Activated CD8-positive, alpha-beta memory T cell treated with anti-CD3 and anti-CD28 coated beads, Interleukin-2, amount 50 U/mL, for 24 hours (primary cell): ENCODE data around the gene APOBEC3A.
"Not testable (repeated sequence)": the region's sequence is repeated elsewhere in the genome, so short reads cannot be mapped to it uniquely, and the experiment has no call there.

ENCODE experiments used
- DNase-seq: peaks from one replicate; pipeline ENCODE4 v3.0.0-alpha.2; 2020; ENCODE audit errors: extremely low read depth

The APOBEC3A gene

DNA sequence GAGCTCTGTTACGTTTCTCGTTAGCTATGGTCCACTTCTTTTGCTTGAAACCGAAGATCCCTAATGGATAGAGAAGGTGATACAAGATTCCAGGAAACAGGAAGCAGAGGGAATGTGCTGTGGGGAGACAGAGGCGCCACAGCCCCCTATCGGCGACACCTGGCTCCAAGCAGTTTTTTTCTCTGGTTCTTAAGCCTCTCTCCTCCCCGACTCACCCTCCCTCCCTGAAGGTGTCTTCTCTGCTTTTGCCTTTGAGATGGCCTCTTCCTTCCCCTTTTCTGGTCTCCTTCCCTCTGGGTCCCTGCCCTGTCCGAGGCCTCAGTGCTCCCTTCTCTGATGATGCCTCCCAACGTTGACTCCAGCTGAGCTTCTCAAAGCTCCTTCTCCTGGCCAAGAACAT, 14.2 kb upstream of the APOBEC3A start:
- no peak for DNase-seq

DNA sequence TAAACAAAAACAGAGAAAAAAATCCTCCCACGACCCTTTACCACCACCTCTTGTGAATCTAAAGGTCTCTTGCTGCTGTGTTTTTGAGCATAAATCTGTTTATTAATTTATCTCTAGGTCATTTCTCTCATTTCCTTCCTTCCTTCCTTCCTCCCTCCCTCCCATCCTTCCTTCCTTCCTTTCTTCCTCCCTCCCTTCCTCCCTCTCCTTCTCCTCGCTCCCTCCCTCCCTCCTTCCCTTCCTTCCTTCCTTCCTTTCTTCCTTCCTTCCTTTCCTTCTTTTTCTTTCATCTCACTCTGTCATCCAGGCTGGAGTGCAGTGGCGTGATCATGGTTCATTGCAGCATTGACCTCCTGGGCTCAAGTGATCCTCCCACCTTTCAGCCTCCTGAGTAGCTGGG, 13.5 kb upstream of the APOBEC3A start:
- no peak for DNase-seq

DNA sequence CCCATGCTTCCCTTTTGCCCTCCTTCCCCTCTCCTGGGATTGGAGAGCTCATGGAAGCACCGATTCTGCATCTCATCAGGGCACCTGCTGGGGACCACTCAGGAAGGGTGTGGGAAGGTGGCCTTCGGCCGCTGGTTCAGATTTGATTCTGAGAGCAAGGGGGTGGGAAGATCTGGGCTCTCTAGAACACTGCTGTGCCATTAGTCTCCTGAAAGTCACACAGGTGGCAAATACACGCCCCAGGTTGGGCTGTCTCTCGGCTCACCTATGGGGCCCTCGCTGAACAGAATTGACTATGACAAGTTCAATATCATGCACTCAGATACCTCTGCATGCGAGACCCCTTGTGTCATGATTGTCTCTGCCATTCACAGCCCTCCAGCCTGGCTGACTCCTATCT, 12.8 kb upstream of the APOBEC3A start:
- no peak for DNase-seq

DNA sequence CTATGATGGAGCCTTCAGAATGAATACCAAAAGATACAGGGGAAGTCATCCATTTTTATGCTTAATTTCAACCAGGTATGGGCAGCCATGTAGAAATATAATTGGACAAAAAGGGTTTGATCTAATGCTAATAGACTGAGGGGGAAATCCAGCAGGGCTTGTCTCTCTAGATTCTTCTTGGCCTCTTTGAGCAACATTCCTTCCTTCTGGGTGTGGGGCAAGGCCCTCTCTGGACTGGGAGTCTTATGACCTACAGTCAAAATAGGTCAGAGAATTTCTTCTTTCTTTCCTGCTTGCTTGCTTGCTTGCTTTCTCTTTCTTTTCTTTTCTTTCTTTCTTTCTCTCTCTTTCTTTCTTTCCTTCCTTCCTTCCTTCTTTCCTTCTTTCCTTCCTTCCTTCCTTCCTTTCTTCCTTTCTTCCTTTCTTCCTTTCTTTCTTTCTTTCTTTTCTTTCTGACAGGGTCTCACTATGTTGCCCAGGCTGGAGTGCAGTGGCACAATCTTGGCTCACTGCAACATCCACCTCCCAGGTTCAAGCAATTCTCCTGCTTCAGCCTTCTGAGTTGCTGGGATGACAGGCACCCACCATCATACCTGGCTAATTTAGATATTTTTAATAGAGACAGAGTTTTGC, 11.6 kb upstream of the APOBEC3A start:
- DNase-seq = not testable (repeated sequence)

DNA sequence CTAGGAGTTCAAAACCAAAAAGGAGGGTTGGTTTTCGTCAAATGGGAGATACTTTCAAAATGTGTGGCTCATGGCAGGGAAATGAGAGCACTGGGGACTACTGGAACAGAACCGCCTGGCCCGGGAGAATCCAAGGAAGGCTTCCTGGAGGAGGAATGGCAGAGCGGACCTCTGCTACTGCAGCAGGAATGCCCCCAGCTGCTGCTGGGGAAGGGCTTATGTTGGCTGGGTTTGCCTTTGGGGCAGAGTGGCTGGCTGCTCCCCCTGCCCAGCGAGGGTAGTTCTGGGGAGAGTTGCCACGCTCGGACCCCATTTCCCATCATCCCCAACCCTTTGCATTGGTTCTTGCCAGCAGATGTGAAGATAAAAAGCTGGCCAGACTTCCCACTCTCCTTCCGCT, 10.6 kb upstream of the APOBEC3A start:
- no peak for DNase-seq

DNA sequence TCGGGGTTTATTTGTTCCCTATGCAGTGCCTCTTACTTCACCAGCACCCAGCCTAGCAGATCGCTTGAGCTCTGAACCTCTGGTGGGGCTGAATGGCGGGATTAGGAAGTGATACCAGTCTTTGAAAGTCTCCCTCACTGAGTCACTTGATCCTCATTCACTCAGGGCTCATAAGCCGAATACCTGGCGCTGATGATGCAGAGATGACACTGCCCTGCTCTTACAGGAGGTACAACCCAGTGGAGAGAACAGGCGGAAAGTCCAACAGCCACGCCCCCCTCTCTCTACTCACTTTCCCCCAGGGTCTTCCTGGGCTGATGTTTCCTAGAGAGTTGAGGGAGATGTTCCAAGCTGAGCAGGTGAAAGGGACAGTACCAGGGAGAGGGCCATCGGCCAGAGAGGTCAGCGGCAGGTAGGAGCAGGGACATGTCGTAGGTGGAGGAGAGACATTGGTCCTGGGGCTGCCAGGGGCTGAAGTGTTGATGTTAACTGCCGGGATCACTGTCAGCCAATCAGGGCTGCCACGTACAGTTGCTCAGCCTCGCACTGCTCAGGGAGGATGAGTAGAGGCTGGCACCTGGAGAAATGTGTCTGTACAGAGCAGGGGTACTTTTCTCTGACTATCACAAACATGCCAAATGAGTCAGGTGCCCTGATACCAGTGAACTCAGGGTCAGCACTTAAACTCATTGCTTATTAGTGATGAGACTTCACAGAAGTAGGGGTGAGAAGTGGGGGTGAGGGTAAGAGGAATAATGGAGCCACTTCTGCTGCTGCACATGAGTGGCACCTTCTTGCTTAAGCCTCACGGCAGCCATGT, 9.9 kb upstream of the APOBEC3A start:
- DNase-seq = no peak

DNA sequence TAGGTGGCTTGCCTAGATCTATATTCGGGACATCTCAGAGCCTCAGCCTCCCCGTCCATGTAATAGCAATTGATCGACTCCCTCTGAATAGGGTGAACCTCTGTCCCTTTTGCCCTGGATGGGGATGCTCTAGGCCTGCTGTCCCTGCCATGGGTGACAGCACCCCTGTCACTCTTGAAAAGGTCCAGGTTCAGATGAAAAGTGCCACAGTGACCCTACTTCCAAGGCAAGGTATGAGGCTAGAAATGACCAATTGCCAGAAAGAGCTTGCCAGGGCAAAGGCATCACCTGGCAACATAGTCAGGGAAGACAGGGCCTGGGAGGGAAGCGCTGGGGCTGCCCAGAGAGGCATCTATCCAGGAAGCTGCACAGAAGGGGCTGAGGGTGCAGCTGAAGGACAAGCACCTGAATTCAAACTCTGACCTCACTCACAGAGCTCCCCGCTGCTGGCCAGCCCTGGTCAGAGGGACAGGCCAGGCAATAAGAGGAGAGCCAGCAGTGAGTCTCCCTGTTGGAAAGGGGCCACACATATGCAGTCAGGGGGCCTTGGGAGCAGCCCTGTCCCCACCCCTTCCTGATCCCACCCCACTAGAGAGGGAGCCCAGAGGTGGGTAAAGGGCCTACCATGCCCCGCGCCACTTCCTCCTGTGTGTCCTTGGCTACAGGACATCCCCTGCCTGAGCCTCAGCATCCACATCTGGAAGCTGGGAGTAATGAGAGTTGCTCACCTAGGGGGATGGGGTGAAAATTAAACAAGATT, 9.0 kb upstream of the APOBEC3A start:
- DNase-seq = no peak

DNA sequence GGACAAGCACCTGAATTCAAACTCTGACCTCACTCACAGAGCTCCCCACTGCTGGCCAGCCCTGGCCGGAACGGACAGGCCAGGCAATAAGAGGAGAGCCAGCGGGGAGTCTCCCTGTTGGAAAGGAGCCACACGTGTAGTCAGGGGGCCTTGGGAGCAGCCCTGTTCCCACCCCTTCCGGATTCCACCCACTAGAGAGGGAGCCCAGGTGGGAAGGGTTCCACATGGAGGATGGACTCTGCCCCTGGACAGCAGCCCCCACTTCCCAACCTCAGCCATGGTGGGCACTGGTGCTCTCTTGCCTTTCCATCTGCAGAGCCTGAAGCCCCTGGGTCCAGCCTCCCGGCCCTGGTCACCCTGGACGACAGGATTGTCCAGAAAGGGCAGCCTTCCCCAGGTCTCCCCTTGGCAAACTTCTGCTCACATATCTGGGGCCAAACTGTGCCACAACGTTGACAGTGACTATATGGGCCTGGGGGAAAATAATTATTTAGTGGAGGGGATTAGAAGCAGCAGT, 7.5 kb upstream of the APOBEC3A start:
- no peak for DNase-seq

DNA sequence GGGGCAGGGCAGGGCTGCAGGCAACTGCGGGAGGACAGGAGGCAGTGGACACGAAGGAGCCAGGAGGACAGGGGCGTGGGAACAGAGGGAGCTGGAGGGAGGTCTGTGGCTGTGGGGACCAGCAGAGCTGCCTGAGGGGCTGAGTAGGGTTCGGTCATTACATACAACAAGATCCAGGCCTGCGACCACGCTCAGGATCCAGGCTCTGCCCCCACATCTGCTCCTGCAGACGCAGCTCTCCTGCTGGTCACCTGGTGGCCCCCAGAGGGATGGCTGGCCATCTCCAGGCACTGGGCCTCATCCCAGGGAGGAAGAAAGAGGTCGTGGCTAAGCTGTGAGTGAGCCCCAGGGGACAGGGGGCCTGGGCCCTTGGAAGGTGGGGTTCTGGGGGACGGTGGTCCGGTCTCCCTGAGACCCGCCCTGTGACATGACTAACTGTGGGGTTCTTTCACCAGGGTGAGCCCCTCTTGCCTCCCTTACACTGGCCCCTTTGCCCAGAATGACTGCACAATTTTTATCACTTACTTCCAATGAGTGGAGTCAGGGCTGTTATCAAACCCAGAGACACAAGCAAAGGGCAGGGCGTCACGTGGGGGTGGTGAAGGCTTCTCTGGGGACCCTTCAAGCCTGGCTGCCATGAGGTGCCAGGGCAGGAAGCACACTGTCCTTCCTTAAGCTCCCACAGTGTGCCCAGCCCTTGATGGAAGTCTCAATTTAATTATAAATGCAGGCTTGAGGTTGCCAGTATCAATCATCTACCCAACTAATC, 6.7 kb upstream of the APOBEC3A start:
- DNase-seq = no peak

DNA sequence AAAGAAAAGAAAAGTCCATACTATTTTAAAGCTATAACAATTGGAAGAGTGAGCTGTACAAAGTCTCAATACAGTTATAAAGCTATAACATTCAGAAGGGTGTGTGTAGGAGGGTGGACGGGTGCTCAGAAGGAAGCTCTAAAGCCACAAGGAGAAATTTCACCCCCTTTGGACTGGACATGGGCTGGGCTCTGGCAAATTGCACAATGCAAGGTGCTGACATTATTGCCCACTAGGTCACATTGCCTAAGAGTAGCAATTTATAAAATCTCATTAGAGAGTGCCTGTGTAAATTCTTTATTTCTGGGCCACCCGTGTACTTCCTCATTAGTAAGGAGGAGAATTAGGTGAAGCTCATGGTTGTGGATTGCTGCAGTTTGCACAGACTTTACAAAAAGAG, 5.7 kb upstream of the APOBEC3A start:
- DNase-seq = no peak

DNA sequence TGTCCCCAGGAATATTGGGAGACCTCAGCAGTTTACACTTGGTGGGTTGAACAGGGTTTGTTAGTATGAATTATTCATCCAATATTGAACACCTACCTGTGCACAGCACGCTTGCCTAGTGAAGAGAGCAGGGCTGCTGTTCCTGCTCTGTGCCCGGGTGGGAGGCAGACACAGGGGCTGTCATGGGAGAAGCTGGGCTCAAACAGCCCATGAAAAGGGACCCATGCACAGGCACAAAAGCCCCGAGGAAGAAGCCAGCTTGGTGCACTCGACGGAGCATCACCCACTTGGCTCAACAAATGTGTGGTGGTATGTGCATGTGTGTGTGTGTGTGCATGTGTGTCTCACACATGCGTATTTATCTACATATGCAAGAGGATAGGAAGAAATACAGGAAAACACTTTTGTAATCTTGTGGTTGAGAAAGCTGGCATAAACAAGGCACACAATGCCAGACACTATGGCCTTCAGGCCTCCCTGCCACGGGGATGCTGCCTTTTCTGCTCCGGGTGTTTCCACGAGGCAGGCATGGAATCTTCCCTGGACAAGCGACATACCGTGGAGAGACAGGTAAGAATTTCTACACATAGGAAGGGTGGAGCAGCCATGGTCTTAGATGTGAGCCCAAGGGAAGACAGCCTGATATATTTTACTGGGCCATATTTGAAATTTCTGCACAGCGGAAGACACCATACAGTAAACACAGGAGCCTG, 5.0 kb upstream of the APOBEC3A start:
- no peak for DNase-seq

DNA sequence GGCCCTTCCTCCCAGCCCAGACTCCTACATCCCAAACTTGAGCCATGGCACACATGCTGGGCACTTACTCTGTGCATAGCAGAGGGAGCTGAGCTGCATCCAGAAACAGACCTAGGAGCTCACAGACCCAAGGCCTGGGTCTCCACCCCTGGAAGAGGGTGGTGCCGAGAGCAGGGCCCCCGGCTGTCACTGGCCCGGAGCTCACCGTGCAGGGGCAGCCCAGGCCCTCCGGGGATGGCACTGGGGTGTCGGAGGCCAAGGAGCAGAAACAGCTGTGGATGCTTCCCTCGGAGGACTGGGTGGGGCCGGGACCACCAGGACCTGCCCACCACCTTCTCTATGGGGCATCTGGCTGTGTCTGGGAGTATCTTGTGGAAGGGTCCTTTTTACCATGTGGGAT, 4.3 kb upstream of the APOBEC3A start:
- no peak for DNase-seq

DNA sequence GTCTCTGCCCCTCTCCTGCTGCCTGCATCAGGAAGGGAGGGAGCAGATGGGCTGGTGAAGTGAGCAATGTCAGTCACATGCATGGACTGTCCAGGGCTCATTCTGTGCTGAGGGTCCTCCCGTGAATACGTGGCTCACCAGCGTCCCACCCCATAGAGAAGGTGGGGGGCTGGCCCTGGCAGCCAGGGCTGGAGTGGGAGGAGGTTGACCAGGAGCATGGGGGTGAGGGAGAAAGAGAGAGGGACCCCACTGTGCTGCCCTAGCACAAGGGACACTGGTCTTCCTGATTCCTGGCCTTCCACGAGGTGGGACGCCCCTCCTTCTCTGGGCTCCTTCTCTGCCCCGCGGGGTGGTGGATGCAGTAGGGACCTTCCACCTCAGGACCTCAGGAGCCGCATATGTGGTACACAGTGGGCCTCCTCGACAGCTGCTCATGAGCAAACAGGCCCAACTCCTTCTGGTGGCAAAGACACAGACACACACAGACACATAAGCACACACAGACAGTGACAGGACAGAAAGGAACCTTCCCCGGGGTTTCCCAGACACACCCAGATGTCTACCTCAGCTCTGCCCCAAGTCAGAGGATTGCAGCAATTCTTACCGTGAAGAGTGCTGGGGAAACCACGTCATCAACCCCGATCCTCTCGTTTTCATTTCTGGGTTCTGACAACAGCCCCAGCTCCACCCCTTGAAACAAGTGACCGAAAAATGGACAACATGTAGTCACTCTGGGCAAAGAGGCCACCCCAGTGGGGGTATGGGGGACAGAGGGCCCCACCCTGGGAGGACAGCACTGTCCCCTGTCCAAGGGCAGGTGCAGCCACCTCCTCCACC, 3.6 kb upstream of the APOBEC3A start:
- DNase-seq = peak; percentile 49

DNA sequence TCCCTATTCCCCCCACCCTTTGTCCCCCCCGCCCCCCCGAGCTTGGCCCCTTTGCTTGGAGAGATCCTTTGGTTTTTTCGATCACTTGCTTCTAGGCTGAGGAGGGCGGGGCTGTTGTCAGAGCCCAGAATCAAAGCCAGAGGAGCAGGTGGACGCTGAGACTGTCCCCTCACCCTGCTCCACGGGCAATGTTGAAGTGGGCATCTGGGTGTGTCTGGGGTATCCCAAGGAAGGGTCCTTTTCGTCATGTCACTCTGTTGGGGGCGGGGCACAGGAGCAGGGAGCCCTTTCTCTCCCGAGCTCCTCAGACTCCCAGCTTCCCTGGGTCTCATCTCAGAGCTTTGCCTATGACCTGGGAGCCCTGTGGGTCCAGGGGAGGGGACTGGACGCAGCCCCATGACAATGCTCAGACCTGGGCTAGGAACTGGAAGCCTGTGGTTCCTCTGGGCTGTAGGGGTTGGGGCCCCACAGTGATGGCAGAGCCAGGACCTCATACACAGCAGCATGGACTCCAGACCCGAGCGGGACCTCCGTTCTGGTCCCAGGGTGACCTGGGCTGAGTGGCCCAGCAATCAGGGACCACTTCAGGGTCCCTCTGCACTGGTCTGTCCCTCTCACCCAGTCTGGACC, 2.9 kb upstream of the APOBEC3A start:
- DNase-seq = no peak

DNA sequence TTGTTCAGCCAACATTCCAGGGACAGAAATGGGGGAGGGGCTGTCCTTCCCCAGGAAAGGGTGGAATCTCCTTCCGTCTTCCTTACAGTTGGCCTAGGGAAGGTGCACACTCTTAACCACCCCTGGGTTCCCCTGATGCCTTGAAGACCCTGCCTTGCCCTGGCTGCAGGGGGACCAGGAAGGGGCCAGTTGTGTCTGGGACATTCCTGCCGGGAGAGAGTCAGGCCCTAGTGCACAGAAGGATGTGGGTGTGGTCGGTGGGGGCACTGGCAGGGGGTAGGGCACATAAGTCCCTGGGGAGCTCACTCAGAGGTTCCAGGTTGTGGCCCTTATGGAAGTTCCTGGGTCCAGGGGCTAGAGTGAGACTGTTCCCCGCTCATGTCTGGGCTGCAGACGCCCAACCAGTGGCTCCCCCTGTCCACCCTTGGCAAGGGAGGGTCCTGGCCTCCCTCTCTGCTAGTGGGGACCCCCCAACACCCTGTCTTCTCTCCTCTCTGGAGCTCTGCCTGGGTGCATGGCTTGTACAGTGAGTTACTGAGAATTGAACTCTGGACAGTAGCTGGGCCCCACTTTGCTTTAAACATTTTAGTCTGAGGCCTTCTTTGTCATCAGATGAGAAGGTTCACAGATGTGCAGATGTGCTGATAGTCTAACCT, 2.0 kb upstream of the APOBEC3A start:
- DNase-seq = no peak

DNA sequence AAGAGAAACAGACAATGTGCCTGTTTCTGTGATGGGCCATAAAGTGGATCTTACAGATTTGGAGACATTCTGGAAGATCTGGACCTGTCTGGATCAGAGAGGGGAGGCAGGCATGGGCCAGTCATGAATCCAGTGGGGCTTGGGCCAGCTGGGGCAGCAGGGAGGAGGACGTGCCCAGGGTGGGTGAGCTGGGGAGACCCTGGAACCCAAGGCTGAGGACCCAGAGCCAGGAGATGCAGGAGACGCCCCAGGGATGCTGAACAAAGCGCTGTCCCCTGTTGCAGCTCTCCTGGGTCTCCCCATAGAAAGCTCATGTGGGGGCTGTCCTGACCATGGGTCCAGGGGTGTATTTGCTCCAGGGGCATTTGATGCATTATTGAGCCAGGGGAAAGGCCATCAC, 1.5 kb upstream of the APOBEC3A start:
- no peak for DNase-seq

DNA sequence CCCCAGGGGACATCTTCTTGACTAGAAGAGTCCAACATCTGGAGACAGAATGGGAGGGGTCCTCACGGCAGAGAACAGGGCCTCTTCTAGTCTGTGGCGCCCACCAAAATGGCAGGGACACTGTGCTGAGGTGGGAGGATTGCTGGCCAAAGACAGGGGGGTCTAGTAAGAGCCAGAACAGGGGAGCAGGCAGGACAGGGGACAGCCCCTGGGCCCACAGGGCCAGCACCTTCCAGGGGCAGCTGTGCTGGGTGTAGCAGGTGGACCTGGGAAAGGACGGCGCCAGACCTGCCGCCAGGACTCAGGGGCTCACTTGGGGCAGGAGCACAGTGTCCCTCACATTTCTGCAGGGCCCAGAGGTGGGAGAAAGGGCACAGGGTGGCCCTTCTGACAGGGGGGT, 858 bp upstream of the APOBEC3A start:
- DNase-seq = no peak

DNA sequence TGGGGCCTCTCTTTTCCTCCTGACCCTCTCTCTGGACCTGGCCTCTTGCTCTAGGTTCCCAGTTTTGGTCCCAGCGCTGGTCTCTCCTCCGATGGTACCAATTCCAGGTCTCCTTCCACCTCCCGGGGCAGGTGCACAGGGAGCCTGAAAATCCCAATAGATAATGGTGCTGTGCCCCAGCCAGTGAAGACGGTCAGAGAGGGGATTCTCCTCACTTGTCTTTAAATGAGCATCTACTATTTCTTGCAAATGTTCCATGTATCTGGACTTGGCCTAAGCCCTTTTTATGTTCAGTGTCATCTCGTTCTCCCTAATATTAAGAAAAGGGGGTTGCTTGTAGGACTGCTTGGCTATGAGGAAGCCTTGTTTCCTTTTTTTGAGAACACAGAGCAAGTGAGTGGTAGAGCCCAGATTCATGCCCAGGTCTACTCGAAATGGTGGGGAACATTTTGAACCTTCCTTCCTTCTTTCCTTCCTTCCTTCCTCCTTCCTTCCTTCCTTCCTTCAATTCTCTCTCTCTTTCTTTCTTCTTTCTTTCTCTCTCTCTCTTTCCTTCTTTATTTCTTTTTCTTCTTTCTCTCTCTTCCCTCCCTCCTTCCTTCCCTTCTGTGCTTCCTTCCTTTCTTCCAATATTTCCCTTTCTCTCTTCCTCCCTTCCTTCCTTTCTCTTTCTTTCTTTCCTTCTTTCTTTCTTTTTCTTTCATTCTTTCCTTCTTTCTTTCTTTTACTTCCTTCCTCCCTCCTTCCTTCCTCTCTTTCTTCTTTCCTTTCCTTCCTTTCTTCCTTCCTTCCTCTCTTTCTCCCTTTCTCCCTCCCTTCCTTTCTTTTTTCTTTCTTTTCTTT, 620 bp downstream of the APOBEC3A start:
- DNase-seq = no peak

DNA sequence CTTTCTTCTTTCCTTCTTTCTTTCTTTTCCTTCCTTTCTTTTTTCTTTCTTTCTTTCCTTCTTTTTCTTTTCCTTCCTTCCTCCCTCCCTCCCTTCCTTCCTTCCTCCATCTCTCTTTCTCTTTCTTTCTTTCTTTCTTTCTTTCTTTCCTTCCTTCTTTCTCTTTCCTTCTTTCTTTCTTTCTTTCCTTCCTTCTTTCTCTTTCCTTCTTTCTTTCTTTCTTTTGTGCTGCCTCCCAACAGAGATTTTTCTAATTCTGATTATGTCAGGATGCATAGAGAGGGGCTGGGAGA, 1.2 kb downstream of the APOBEC3A start:
- not testable (repeated sequence) for DNase-seq
